ENCODE data around the gene SUSD1.

DNA sequence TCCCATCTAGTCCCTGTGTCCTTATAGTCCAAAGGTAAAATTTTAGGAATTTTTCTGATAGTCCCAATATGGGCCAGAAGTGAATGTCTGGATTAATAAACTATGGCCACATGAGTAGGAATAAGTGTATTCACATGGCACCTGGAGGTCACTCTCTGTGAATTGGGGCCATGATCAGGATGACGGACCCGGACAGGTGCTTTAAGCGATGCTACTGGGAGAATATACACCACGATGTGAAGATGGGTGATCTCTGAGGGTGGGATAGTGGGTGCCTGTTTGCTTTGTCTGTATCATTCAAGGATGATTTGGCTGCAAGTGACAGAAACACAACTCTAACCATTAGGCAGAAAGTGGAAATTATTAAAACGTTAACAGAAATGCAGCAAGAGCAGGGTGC is 177.3 kb downstream of the SUSD1 start:
- TF ChIP-seq, protein P1, sequence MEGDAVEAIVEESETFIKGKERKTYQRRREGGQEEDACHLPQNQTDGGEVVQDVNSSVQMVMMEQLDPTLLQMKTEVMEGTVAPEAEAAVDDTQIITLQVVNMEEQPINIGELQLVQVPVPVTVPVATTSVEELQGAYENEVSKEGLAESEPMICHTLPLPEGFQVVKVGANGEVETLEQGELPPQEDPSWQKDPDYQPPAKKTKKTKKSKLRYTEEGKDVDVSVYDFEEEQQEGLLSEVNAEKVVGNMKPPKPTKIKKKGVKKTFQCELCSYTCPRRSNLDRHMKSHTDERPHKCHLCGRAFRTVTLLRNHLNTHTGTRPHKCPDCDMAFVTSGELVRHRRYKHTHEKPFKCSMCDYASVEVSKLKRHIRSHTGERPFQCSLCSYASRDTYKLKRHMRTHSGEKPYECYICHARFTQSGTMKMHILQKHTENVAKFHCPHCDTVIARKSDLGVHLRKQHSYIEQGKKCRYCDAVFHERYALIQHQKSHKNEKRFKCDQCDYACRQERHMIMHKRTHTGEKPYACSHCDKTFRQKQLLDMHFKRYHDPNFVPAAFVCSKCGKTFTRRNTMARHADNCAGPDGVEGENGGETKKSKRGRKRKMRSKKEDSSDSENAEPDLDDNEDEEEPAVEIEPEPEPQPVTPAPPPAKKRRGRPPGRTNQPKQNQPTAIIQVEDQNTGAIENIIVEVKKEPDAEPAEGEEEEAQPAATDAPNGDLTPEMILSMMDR (IDR thresholded peaks at IDR 0.05): no peak
- no peak for TF ChIP-seq POLR2A (IDR thresholded peaks at IDR 0.05)

Measured in upper lobe of left lung (tissue), 4 donors.